Muscle layer of colon (tissue), 2 donors: Measurements from ENCODE around the gene FRMD3.

Source experiments
- H3K27ac ChIP-seq: one replicate; pipeline ENCODE4 v1.7.0; 2013; ENCODE audit warnings: low read depth, mild to moderate bottlenecking, low read length, moderate library complexity
- H3K27me3 ChIP-seq, 2 donors: one replicate each; pipeline ENCODE4 v1.7.0; 2013; ENCODE audit warnings: low read length in 2 of 2, mild to moderate bottlenecking in 2 of 2; ENCODE audit not compliant: insufficient read depth in 2 of 2, control insufficient read depth in 1 of 2
- H3K36me3 ChIP-seq: one replicate; pipeline ENCODE4 v1.7.0; 2013; ENCODE audit warnings: mild to moderate bottlenecking, low read length; ENCODE audit not compliant: insufficient read depth
- H3K4me1 ChIP-seq: one replicate; pipeline ENCODE4 v1.7.0; 2013; ENCODE audit warnings: mild to moderate bottlenecking, low read length; ENCODE audit not compliant: insufficient read depth
- H3K4me3 ChIP-seq, 2 donors: one replicate each; pipeline ENCODE4 v1.7.0; 2013; ENCODE audit warnings: low read length in 2 of 2, low read depth in 1 of 2, mild to moderate bottlenecking in 1 of 2, moderate library complexity in 1 of 2
- H3K9ac ChIP-seq: one replicate; pipeline ENCODE4 v1.7.0; 2013; ENCODE audit warnings: low read length
- H3K9me3 ChIP-seq: one replicate; pipeline ENCODE4 v1.7.0; 2013; ENCODE audit warnings: mild to moderate bottlenecking, low read length
- donor health status: abdominal sarcoma.
- donor health status: Adenocarcinoma of cecum.

Gene FRMD3

GRCh38 chr9:83451308-83451707, 86.9 kb downstream of the FRMD3 start:
- Histone ChIP-seq H3K4me3 (no peak overlapping the region), H3K27me3 (no peaks in the 10 kb centered on the region), H3K9ac (no peak overlapping the region), H3K4me1 (no peaks in the 10 kb centered on the region), H3K36me3 (no peaks in the 10 kb centered on the region), H3K9me3 (no peaks in the 10 kb centered on the region), H3K27ac (no peak overlapping the region)

GRCh38 chr9:83449983-83450382, 88.2 kb downstream of the FRMD3 start:
- Histone ChIP-seq H3K9ac (no peak overlapping the region), H3K4me3 (no peak overlapping the region), H3K36me3 (no peaks in the 10 kb centered on the region), H3K27me3 (no peaks in the 10 kb centered on the region), H3K9me3 (no peaks in the 10 kb centered on the region), H3K4me1 (no peaks in the 10 kb centered on the region), H3K27ac (no peak overlapping the region)

DNA sequence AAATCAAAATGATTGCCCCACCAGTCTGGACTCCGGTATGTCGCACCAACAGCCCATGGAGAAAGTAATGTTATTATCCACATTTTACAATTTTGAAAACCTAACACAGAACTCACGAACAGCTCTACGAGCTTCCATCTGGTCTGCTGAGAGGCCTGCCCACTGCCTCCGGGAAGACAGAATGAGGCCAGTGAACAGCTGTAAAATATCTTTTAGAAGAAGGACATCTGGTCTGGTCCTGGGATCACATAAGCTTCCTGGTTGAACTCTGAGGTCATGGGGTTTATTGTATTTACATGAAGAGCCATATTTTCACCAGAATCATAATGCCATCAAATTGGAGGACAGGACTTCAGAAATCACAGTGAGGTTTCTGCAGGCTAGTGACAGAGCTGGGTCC, 89.0 kb downstream of the FRMD3 start:
- Histone ChIP-seq H3K36me3 (no peaks in the 10 kb centered on the region), H3K4me3 (no peak overlapping the region), H3K9me3 (no peaks in the 10 kb centered on the region), H3K27me3 (no peaks in the 10 kb centered on the region), H3K27ac (no peak overlapping the region), H3K4me1 (no peaks in the 10 kb centered on the region), H3K9ac (no peak overlapping the region)

- Histone ChIP-seq H3K9me3 (no peaks in the 10 kb centered on the region), H3K9ac (no peak overlapping the region), H3K27me3 (no peaks in the 10 kb centered on the region), H3K4me3 (no peak overlapping the region), H3K27ac (peak overlapping the region; percentile 31), H3K4me1 (no peaks in the 10 kb centered on the region), H3K36me3 (no peaks in the 10 kb centered on the region)
These were observed 89.6 kb downstream of the FRMD3 start for GRCh38 chr9:83448626-83449025.

DNA sequence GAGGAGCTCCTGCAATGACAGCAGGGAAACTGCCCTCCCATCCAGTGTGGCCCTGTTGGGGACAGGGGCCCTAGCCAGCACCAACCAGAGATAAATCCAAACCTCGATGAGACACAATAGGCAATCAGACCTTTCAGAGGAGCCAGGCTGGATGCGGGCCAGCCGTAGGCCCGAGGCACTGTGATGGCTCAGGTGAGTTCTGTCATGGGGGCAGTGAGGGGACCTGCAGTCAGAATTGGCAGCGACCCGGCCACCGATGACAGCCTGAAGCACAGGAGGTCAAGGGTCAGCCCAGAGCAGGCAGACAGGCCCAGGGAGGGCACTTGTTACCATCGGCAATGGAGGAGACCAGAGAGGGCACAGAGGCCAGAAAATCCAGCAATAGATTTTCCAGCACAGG, 90.8 kb downstream of the FRMD3 start:
- no peaks in the 10 kb centered on the region for H3K9me3 ChIP-seq
- no peak overlapping the region for H3K4me3 ChIP-seq
- no peaks in the 10 kb centered on the region for H3K4me1 ChIP-seq
- no peak overlapping the region for H3K9ac ChIP-seq
- no peaks in the 10 kb centered on the region for H3K36me3 ChIP-seq
- H3K27me3 ChIP-seq, result no peaks in the 10 kb centered on the region
- H3K27ac ChIP-seq, result no peak overlapping the region

GRCh38 chr9:83445703-83446265, 92.4 kb downstream of the FRMD3 start:
- no peaks in the 10 kb centered on the region for H3K27me3 ChIP-seq
- H3K4me1 ChIP-seq, result no peaks in the 10 kb centered on the region
- H3K9me3 ChIP-seq, result no peaks in the 10 kb centered on the region
- H3K36me3 ChIP-seq, result no peaks in the 10 kb centered on the region
- no peak overlapping the region for H3K9ac ChIP-seq
- no peak overlapping the region for H3K27ac ChIP-seq
- no peak overlapping the region for H3K4me3 ChIP-seq

DNA sequence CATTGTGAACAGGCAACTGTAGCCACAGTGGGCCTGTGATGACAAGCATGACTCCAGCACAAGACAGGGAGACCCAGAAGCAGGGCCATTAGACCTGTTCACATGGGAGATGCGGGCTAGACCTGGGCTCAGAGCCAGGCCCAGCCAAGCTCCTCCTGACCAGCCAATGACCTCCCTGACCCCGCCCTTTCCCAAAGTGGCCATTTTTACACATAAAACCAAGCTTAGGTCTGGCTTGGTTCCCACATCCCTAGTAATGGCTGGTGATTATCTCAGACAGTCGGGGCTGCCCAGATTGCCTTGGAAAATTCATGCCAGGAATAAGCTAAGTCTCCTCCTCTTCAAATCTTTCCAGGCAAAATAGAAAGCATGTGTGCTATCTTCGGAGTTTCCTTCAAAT, 94.1 kb downstream of the FRMD3 start:
- no peak overlapping the region for H3K27ac ChIP-seq

GRCh38 chr9:83441390-83441789, 96.8 kb downstream of the FRMD3 start:
- no peaks in the 10 kb centered on the region for H3K4me1 ChIP-seq
- H3K36me3 ChIP-seq, result no peaks in the 10 kb centered on the region
- H3K27me3 ChIP-seq, result no peaks in the 10 kb centered on the region
- no peak overlapping the region for H3K4me3 ChIP-seq
- H3K9ac ChIP-seq, result no peak overlapping the region
- no peaks in the 10 kb centered on the region for H3K9me3 ChIP-seq
- no peak overlapping the region for H3K27ac ChIP-seq

More for the DNA sequence above, 94.1 kb downstream of the FRMD3 start:
- Histone ChIP-seq H3K4me3 (no peak overlapping the region), H3K9ac (no peak overlapping the region), H3K4me1 (no peaks in the 10 kb centered on the region), H3K9me3 (no peaks in the 10 kb centered on the region), H3K27me3 (no peaks in the 10 kb centered on the region), H3K36me3 (no peaks in the 10 kb centered on the region)

DNA sequence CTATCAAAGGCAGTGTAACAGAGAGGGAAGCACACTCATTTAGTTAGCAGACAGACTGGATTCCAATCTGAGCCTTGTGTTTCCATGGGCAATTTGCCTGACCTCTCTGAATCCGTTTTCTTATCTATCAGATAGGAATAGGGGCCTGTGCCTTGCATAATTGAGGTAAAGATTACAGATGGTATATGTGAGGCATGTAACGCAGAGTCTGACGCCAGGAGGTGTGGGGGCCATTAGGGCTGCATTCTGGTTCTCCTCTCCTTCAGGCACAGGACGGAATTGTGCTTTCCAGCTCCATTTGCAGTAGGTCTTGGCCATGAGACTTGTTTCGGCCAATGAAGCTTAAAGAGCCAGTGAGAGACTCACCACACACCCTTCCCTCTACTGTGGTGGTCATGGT, 97.6 kb downstream of the FRMD3 start:
- Histone ChIP-seq H3K9ac (no peak overlapping the region), H3K36me3 (no peaks in the 10 kb centered on the region), H3K27ac (no peak overlapping the region), H3K27me3 (no peaks in the 10 kb centered on the region), H3K4me3 (no peak overlapping the region), H3K4me1 (no peaks in the 10 kb centered on the region), H3K9me3 (no peaks in the 10 kb centered on the region)

DNA sequence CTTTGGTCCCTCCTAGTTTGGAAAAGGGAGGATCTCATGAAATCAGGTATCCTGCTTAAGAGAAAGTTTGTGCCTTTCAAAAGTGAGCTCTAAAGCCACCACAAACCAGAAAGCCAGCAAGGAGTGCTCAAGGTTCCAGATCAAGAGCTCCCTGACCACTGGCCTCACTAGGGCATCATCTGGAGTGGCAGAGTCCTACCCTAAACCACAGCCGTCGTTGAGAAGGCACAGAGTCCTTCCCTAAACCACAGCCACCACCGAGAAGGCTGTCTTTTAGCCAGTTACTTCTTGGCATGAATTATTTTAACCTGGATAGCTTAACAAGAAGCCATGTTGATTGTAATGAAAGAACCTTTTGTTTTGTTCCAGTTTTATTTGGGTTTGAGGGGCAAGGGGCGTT, 102.9 kb downstream of the FRMD3 start:
- Histone ChIP-seq H3K9ac (no peak overlapping the region), H3K4me1 (peaks cover 18% of the 10 kb centered on the region), H3K9me3 (no peaks in the 10 kb centered on the region), H3K27ac (no peak overlapping the region), H3K4me3 (no peak overlapping the region), H3K36me3 (no peaks in the 10 kb centered on the region), H3K27me3 (no peaks in the 10 kb centered on the region)

- Histone ChIP-seq H3K4me1 (peaks cover 18% of the 10 kb centered on the region), H3K9ac (no peak overlapping the region), H3K36me3 (no peaks in the 10 kb centered on the region), H3K4me3 (no peak overlapping the region), H3K27ac (no peak overlapping the region), H3K27me3 (no peaks in the 10 kb centered on the region), H3K9me3 (no peaks in the 10 kb centered on the region)
These were observed 103.9 kb downstream of the FRMD3 start for GRCh38 chr9:83434254-83434653.

GRCh38 chr9:83433846-83434245, 104.4 kb downstream of the FRMD3 start:
- Histone ChIP-seq H3K27ac (no peak overlapping the region), H3K9me3 (no peaks in the 10 kb centered on the region)

More at GRCh38 chr9:83433846-83434245, 104.4 kb downstream of the FRMD3 start:
- Histone ChIP-seq H3K27me3 (no peaks in the 10 kb centered on the region), H3K4me3 (no peak overlapping the region), H3K9ac (no peak overlapping the region), H3K36me3 (no peaks in the 10 kb centered on the region), H3K4me1 (peaks cover 18% of the 10 kb centered on the region)
